Tibial nerve (tissue), 4 donors: ENCODE measurements around the gene EIF3F.

Source experiments
- EP300 ChIP-seq, 2 donors: sonication (generic); formaldehyde crosslinking; IDR thresholded peaks; one replicate each; pipeline ENCODE4 v1.6.1; 2017; ENCODE audit warnings: antibody characterized with exemption in 2 of 2, mild to moderate bottlenecking in 1 of 2
- POLR2A ChIP-seq, 2 donors: fragments of 450-650 bp; IDR thresholded peaks; one replicate each; pipeline ENCODE4 v1.6.1; 2017; ENCODE audit warnings: antibody characterized with exemption in 2 of 2, mild to moderate bottlenecking in 2 of 2, moderate library complexity in 2 of 2
- TF ChIP-seq, protein P1 (sequence below), 5 experiments: fragments of 200-600 bp in 3 of 5; fragments of 450-650 bp in 2 of 5; sonication (generic) in 3 of 5; IDR thresholded peaks; one replicate each; pipeline ENCODE4 v1.5.1; 2016 to 2019; ENCODE audit warnings: antibody characterized with exemption in 5 of 5, mild to moderate bottlenecking in 3 of 5, moderate library complexity in 2 of 5

DNA sequence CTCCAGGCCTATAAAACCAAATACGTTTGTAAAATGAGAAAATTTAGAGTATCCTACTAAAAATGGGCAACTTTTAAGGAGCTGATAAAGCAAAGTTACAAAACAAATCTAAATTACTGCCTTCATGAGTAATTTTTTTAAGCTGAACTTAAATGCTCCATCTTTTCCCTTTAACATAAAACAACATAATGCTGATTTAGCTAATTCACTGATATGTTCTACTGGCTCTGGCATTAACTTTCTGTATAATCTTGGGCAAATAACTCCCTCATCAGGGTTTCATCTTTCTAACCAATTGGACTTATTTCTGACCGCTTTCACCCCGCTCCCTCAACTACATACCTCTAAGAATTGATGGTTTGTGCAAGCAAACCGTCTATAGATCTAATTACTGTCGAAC is 46.0 kb upstream of the EIF3F start:
- TF ChIP-seq, protein P1, sequence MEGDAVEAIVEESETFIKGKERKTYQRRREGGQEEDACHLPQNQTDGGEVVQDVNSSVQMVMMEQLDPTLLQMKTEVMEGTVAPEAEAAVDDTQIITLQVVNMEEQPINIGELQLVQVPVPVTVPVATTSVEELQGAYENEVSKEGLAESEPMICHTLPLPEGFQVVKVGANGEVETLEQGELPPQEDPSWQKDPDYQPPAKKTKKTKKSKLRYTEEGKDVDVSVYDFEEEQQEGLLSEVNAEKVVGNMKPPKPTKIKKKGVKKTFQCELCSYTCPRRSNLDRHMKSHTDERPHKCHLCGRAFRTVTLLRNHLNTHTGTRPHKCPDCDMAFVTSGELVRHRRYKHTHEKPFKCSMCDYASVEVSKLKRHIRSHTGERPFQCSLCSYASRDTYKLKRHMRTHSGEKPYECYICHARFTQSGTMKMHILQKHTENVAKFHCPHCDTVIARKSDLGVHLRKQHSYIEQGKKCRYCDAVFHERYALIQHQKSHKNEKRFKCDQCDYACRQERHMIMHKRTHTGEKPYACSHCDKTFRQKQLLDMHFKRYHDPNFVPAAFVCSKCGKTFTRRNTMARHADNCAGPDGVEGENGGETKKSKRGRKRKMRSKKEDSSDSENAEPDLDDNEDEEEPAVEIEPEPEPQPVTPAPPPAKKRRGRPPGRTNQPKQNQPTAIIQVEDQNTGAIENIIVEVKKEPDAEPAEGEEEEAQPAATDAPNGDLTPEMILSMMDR (IDR thresholded peaks at IDR 0.05): no peak
- TF ChIP-seq POLR2A (IDR thresholded peaks at IDR 0.05) (no peak), EP300 (IDR thresholded peaks at IDR 0.05) (no peak)
